Hepatocyte (in vitro differentiated cells): Measurements from ENCODE around the gene CCT8.

Source experiments
- EZH2phosphoT487 ChIP-seq: fragments of 200-600 bp; sonication (generic); IDR thresholded peaks from one replicate; pipeline ENCODE4 v1.6.1; 2018; ENCODE audit warnings: antibody characterized with exemption, mild to moderate bottlenecking, low read depth, moderate library complexity; ENCODE audit not compliant: unreplicated experiment, severe bottlenecking
- TF ChIP-seq, protein P1 (sequence below): fragments of 200-600 bp; sonication (generic); IDR thresholded peaks from 2 replicates; pipeline ENCODE4 v1.5.1; 2016; ENCODE audit warnings: antibody characterized with exemption, mild to moderate bottlenecking; ENCODE audit not compliant: poor library complexity

DNA sequence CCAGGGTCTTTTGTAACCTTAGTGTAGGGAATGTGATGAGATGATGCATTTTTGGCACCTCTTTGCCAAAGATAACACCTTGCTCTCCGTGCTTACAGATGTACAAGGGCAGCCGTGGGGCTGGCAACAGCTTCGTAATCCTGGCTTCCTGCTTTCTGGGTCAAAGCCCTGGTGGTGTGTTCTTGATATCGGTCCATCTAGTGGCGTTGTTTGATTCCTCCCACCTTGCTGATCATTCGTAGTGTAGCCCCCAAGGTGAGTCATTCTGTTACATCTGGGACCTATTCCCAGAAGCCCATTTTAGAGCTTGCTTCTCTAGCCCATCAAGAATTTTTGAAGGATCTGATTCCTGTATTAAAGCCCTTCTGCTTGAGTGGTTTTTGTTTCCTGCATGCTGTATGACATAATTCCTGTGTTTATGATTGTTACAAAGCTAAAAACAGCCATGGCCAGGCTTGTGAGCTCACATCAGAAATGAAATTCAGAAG is 7.0 kb upstream of the CCT8 start:
- no peak for TF ChIP-seq EZH2phosphoT487
- TF ChIP-seq, protein P1, sequence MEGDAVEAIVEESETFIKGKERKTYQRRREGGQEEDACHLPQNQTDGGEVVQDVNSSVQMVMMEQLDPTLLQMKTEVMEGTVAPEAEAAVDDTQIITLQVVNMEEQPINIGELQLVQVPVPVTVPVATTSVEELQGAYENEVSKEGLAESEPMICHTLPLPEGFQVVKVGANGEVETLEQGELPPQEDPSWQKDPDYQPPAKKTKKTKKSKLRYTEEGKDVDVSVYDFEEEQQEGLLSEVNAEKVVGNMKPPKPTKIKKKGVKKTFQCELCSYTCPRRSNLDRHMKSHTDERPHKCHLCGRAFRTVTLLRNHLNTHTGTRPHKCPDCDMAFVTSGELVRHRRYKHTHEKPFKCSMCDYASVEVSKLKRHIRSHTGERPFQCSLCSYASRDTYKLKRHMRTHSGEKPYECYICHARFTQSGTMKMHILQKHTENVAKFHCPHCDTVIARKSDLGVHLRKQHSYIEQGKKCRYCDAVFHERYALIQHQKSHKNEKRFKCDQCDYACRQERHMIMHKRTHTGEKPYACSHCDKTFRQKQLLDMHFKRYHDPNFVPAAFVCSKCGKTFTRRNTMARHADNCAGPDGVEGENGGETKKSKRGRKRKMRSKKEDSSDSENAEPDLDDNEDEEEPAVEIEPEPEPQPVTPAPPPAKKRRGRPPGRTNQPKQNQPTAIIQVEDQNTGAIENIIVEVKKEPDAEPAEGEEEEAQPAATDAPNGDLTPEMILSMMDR = no peak
